Fibroblast of skin of scalp (primary cell): ENCODE measurements around the gene PPP1R11.
"Not testable (repeated sequence)": the region's sequence is repeated elsewhere in the genome, so short reads cannot be mapped to it uniquely, and the experiment has no call there.

Source experiments
- DNase-seq: peaks from one replicate; pipeline ENCODE4 v3.0.0-alpha.2; 2013

Gene PPP1R11

DNA sequence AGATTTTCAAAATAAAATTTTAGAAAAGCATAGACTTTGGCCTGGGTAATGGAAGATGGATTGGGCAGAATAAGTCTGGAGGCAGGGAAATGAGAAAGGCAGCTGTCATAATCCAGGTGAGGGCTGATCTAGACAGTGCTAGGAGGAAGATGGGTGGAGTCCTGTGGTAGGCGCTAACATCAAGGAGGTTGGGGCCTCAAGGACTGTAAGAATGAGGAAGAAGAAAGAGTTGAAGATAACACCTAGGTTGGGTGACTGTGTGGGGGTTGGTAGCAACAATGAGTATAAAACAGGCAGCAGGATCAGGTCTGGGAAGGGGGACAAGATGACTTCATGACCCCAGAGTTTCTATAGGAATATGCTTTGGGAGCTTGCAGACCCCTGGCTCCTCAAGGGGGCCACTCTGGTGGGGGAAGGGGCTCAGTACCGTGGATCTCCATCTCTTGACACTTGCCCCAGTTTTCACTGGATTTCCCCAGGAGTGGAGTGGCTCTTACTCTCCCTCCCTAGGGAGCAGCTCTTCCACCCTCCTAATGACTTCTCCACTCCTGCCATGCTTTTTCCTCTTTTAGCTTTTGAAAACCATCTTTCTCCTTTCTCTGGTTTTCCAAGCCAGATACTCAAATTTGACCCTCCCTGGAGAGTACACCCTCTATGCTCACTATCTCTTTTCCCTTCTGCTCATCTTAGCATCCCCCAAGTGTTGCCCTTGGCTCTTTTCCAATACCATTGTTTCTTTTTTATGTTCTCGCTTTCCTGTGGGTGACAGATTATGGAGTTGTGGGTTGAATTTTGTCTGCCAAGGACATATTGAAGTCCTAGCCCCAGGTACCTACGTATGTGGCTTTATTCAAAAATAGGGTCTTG lies 31.1 kb downstream of the PPP1R11 start:
- DNase-seq, result no peak

GRCh38 chr6:30100154-30100553 lies 33.2 kb downstream of the PPP1R11 start:
- no peak for DNase-seq

- DNase-seq, result no peak
Measured at GRCh38 chr6:30100585-30101443, 33.8 kb downstream of the PPP1R11 start.

DNA sequence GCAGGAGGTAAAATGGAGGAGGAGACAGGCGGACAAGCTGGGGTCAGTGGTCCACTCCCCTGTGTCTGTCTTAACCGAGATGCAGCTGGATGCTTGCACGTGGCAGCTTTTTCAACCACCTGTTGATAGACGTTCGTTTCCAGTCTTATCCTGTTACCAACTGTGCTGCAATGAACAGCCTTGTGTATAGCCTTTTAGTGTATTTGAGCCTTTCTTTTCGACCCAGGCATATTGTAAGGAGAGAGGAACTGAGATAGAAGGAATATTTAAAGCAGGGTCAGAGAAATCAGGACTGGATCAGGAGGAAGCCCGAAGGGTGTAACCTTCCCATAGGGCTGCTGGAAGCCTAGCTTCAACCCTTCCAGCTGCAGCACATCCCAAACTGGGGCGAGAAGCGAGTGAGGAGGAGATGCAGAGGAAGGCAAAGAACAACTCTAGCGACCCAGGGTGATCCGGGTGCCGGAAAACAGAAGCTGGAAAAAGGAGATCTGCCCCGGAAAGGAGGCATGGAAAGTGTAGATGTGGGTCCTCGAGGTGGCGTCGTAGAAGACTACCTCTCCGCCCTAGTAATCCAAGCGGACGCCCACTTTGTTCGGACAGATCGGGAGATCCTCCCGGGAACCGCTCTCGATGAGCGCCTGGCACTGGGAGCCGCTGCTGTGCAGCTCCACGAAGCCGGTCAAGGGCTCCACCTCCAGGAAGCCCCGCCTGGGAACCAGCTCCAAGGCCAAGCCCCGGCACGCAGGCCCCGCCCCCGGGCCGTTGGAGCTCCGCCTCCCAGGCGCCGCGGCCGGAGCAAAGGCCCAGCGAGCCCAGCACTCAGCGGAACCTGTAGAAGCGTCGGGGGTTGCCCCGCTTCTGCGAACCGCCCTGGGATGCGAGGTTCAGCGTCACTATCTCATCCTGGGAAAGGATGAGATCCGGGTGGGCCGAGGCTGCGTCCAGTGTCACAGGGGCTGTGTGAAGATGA lies 34.7 kb downstream of the PPP1R11 start:
- peak; percentile 86 for DNase-seq

- DNase-seq, result peak; percentile 64
Measured at GRCh38 chr6:30102414-30102969, 35.5 kb downstream of the PPP1R11 start.

DNA sequence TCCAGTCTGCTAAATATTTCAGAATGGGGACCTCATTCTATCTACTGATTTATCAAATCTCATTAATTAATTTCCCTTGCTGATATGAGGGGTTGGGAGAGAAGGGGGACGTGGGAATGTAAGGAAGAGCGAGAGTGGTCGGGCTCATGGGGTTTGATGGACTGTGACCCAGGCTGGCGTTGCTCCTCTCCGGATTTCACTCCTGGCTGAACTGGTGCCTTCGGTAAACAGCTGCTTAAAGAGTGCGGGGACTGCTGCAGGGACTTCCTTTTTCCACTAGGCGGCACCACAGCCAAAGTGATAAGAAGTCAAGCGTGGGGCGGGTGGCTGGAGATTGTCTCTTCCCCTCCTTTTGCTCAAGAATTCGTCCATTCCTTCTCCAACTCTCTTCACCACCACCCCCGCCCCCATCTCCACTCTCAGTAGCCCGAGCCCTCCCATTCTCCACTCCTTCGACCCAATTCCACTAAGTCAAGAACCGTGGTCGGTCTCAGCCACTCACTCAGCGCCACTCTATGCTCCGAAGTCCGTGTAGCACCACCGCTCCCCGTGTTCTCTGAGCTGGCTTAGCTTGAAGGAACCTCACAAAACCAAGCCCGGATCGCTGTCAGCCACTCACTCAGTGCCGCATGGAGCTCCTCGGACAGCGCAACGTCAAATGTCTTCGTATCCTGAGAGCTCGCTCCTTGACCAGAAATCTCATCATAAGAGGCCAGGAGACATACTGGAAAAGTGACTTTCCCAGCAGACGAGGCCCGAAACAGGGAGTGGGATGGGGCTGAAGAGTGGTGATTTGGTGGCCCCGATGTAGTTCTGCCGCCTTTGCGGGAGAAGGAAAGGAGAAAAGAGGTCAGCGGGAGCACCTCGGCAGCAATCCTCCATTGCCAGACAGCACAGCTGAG lies 36.2 kb downstream of the PPP1R11 start:
- peak; percentile 88 for DNase-seq

DNA sequence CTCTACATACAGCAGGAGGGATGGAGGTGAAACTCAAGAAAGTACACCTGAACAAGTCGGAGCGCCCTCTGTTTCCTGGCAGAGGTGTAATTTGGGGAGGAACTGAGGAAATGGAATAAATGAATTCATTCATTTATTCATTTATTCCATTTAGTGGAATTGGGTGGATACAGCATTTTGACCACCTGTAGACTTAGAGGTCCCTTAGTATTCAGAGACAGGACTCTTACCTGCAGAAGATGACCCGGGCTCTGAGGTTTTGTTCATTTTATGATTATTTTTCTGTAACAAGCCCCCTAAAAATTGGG lies 36.8 kb downstream of the PPP1R11 start:
- no peak for DNase-seq

- DNase-seq, result no peak
Measured at GRCh38 chr6:30104661-30105060, 37.7 kb downstream of the PPP1R11 start.

GRCh38 chr6:30111266-30111856 lies 44.4 kb downstream of the PPP1R11 start:
- DNase-seq, result no peak

DNA sequence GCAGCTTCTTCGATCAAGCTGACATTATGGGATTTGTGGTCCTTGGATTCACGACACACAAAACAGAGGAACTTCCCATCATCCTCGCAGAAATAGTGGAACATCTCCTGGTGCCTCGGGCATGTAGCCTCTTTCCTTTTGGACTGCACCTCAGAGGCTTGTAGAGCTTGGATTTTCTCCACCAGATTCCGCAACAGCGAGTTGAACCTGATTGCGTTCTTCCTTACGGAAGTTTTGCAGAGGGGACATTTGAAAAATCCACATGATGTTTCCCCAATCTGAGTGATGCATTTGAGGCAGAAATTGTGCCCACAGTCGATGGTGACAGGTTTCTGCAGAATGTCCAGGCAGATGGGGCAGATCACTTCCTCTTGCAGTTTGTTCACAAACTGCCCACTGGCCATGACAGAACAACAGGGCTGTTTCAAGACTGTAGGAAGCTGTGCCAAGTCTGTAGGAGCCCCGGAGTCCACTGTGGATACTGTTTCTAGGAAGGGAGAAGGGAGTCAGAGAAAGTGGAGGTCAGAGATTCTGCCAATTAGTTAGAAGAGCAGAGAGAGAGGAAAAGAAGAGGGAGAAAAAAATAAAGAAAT lies 45.5 kb downstream of the PPP1R11 start:
- no peak for DNase-seq

DNA sequence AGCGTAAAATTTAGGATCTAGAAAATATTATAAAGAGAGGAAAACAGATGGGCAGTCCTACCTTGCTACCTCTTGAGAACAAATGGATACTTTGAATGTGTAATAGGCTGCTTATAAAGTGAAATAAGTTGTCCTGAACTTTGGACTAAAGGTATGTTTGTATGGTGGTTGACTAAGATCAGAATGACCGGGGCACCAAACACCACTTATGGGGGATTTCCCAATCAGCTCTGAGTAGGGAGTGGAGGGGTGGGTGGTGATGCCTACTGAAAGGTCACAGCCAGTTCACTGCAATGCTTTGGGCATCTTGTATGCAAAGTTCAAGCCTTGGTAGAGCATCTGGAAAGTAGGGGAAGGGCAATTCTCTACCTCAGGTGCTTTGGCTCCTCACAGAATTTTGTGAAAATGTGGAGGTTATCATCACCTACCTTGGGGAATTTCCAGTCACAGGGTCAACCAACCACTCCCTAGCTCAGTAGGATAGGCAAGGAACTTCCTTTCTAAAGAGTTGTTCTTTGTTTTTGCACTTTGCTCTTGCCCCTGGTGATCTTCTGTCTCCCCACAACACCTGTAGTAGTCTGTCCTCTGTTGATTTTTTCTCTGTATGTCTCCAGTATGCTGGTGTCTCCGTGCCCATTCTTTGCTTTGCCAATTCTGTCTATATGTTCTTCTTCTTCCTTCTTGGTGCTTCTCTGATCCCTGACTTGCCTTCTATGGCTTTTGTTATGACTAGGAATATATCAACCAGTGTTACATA lies 46.2 kb downstream of the PPP1R11 start, which contains the start of gene TRIM31:
TRIM31 (minus strand) TSS at position 88 of the 757 bp plus-strand sequence. CDS start 285 bp downstream, outside the sequence.
- DNase-seq, result no peak

GRCh38 chr6:30113841-30114240 lies 46.8 kb downstream of the PPP1R11 start:
- DNase-seq, result no peak

DNA sequence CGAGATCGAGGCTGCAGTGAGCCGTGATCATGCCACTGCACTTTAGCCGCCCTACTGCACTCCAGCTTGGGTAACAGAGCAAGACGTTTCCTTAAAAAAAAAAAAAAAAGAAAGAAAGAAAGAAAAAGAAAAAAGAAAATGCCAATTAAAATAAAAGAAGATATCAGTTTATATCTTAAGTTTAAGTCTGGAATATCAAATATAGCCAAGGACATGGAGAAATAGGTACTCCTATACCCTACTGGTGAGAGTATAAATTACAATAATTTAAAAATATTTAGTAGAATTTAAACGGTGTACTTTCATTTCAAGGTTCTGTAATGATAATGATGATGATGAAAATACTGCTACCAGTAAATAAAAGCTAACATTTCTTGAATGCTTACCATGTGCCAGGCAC lies 49.7 kb downstream of the PPP1R11 start:
- DNase-seq, result no peak

DNA sequence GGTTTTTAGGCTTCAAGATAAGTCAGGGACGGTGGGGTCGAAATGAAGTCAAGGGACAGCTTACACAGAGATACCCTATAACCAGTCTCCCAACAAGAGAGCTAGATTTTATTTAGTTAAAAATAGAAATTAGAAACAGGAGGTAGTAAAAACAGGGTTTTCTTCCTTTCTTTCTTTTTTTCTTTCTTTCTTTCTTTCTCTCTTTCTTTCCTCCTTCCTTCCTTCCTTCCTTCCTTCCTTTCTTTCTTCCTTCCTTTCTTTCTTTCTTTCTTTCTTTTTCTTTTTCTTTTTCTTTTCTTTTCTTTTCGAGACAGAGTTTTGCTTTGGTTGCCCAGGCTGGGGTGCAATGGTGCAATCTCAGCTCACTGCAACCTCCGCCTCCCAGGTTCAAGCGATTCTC lies 51.7 kb downstream of the PPP1R11 start:
- not testable (repeated sequence) for DNase-seq
